KMS-11 (cell line): Measurements from ENCODE around the gene CASP14.
A peak's percentile ranks its signal among the peaks of the same experiment; 100 is the strongest.
"Not testable (repeated sequence)": the region's sequence is repeated elsewhere in the genome, so short reads cannot be mapped to it uniquely, and the experiment has no call there.

Experiments
- H2AFZ ChIP-seq: fragments of 200-600 bp; sonication (generic); 2 replicates; pipeline ENCODE4 v1.6.1; 2016; ENCODE audit warnings: antibody characterized with exemption, mixed run types, low read depth
- H3K27ac ChIP-seq: fragments of 200-600 bp; sonication (generic); 2 replicates; pipeline ENCODE4 v1.6.1; 2016; ENCODE audit warnings: mild to moderate bottlenecking, mixed run types
- H3K27me3 ChIP-seq: fragments of 200-600 bp; sonication (generic); 2 replicates; pipeline ENCODE4 v1.6.1; 2017; ENCODE audit warnings: mild to moderate bottlenecking, low read depth, mixed run types, moderate library complexity; ENCODE audit not compliant: insufficient read depth
- H3K36me3 ChIP-seq: fragments of 200-600 bp; sonication (generic); 2 replicates; pipeline ENCODE4 v1.6.1; 2017; ENCODE audit warnings: mild to moderate bottlenecking, mixed run types; ENCODE audit not compliant: insufficient read depth
- H3K4me1 ChIP-seq: fragments of 200-600 bp; sonication (generic); 2 replicates; pipeline ENCODE4 v1.6.1; 2016; ENCODE audit warnings: mild to moderate bottlenecking, low read depth, mixed run types; ENCODE audit not compliant: poor library complexity, severe bottlenecking
- H3K4me2 ChIP-seq: fragments of 200-600 bp; sonication (generic); 2 replicates; pipeline ENCODE4 v1.7.0; 2016; ENCODE audit warnings: mild to moderate bottlenecking, mixed run types
- H3K4me3 ChIP-seq: fragments of 200-600 bp; sonication (generic); IDR thresholded peaks from 2 replicates; pipeline ENCODE4 v1.6.1; 2017; ENCODE audit warnings: low read depth, low read length, mixed read lengths; ENCODE audit not compliant: insufficient read depth
- H3K79me2 ChIP-seq: fragments of 200-600 bp; sonication (generic); 2 replicates; pipeline ENCODE4 v1.6.1; 2016; ENCODE audit warnings: low read depth, mixed run types; ENCODE audit not compliant: insufficient read depth
- H3K9ac ChIP-seq: fragments of 200-600 bp; sonication (generic); 2 replicates; pipeline ENCODE4 v1.6.1; 2016; ENCODE audit warnings: mild to moderate bottlenecking, mixed run types
- H4K20me1 ChIP-seq: fragments of 200-600 bp; sonication (generic); 2 replicates; pipeline ENCODE4 v1.6.1; 2016; ENCODE audit warnings: mild to moderate bottlenecking, mixed run types; ENCODE audit not compliant: insufficient read depth
- TF ChIP-seq, protein P1 (sequence below): fragments of 200-600 bp; sonication (generic); conservative IDR thresholded peaks from 2 replicates; pipeline ENCODE4 v1.6.1; 2017; ENCODE audit warnings: low read depth, mild to moderate bottlenecking, antibody characterized with exemption, low read length, moderate library complexity, mixed read lengths

The CASP14 gene

DNA sequence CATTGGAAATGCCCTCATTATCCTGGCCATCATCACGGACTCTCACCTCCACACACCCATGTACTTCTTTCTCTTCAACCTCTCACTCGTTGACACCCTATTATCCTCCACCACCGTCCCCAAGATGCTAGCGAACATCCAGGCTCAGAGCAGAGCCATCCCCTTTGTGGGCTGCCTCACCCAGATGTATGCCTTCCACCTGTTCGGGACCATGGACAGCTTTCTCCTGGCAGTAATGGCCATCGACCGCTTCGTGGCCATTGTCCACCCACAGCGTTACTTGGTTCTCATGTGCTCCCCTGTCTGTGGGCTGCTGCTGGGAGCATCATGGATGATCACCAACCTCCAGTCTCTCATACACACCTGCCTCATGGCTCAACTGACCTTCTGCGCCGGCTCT, 37.9 kb downstream of the CASP14 start:
- no peak overlapping the region for H3K4me3 ChIP-seq

DNA sequence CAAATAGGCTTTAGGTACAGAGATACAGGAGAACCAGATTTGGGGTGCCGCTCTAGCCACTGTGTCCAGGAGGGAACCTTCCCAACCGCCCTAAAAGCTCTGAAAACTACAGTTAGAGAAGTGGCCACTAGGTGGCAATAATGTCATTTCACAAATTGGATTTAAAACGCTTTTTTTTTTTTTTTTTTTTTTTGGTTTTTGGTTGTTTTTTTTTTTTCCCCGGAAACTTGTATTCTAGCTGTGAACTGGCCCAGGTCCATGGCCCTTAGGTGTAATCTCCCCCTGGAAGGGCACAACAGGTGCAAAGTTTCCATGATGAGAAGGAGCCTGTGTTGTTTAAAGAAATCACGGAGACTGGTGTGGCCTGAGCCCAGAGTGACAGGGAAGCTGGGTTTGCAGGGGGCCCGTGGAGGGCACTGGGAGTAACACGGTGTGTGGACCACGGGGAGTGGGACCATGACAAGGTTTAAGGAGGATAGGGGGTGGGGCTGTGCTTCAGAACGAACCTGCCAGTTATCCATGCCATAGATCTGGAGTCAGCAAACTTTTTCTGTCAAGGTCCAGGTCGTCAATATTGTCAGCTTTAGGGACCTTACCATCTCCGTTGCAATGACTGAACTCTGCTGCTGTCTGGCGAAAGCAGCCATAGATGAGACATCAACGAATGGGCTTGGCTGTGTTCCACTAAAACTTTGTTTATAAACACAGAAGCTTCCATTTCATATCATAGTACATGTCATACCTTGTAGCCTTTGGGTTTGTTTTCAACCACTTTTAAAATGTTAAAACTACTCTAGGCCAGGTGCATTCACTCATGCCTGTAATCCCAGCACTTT, 42.9 kb downstream of the CASP14 start:
- Histone ChIP-seq H4K20me1 (no peaks in the 10 kb centered on the region), H3K27me3 (peaks cover 31% of the 10 kb centered on the region; the same call in 1 of the 2 replicates), H3K4me3 (no peak overlapping the region), H2AFZ (peak overlapping the region; percentile 24; the same call in 1 of the 2 replicates), H3K79me2 (no peaks in the 10 kb centered on the region), H3K9ac (no peak overlapping the region), H3K27ac (no peak overlapping the region), H3K4me1 (no peaks in the 10 kb centered on the region), H3K4me2 (no peak overlapping the region), H3K36me3 (no peaks in the 10 kb centered on the region)
- TF ChIP-seq, protein P1, sequence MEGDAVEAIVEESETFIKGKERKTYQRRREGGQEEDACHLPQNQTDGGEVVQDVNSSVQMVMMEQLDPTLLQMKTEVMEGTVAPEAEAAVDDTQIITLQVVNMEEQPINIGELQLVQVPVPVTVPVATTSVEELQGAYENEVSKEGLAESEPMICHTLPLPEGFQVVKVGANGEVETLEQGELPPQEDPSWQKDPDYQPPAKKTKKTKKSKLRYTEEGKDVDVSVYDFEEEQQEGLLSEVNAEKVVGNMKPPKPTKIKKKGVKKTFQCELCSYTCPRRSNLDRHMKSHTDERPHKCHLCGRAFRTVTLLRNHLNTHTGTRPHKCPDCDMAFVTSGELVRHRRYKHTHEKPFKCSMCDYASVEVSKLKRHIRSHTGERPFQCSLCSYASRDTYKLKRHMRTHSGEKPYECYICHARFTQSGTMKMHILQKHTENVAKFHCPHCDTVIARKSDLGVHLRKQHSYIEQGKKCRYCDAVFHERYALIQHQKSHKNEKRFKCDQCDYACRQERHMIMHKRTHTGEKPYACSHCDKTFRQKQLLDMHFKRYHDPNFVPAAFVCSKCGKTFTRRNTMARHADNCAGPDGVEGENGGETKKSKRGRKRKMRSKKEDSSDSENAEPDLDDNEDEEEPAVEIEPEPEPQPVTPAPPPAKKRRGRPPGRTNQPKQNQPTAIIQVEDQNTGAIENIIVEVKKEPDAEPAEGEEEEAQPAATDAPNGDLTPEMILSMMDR, result peak; percentile 75

More for the DNA sequence above, 37.9 kb downstream of the CASP14 start:
- no peak overlapping the region for H3K9ac ChIP-seq
- H3K36me3 ChIP-seq, result no peaks in the 10 kb centered on the region
- H4K20me1 ChIP-seq, result no peaks in the 10 kb centered on the region
- no peak overlapping the region for H3K4me2 ChIP-seq
- peaks cover 31% of the 10 kb centered on the region; the same call in 1 of the 2 replicates for H3K27me3 ChIP-seq
- H2AFZ ChIP-seq, result no peak overlapping the region
- H3K27ac ChIP-seq, result no peak overlapping the region
- TF ChIP-seq, protein P1, result no peak
- no peaks in the 10 kb centered on the region for H3K79me2 ChIP-seq
- no peaks in the 10 kb centered on the region for H3K4me1 ChIP-seq

DNA sequence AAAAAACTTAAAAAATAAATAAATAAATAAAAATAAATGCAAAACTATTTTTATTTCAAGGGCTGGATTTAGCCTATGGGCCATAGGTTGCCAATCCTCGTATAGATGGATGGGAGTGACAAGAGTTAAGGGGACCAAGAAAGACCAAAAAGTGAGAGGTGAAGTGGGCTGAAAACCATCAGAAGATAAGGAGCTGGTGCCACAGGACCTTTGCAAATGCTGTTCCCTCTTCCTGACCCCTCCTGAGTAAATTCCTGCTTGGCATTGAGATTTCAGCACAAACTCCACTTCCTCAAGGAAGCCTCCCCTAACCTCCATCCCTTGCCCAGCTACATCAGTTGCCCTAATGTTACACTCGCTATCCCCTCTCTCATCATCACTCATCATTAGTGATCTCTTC, 43.7 kb downstream of the CASP14 start:
- H3K36me3 ChIP-seq, result no peaks in the 10 kb centered on the region
- no peaks in the 10 kb centered on the region for H3K79me2 ChIP-seq
- no peak overlapping the region for H3K4me2 ChIP-seq
- H4K20me1 ChIP-seq, result no peaks in the 10 kb centered on the region
- H3K4me3 ChIP-seq, result no peak overlapping the region
- peaks cover 25% of the 10 kb centered on the region; the same call in 1 of the 2 replicates for H3K27me3 ChIP-seq
- H2AFZ ChIP-seq, result no peak overlapping the region
- TF ChIP-seq, protein P1, result no peak
- H3K9ac ChIP-seq, result no peak overlapping the region
- no peak overlapping the region for H3K27ac ChIP-seq
- no peaks in the 10 kb centered on the region for H3K4me1 ChIP-seq

DNA sequence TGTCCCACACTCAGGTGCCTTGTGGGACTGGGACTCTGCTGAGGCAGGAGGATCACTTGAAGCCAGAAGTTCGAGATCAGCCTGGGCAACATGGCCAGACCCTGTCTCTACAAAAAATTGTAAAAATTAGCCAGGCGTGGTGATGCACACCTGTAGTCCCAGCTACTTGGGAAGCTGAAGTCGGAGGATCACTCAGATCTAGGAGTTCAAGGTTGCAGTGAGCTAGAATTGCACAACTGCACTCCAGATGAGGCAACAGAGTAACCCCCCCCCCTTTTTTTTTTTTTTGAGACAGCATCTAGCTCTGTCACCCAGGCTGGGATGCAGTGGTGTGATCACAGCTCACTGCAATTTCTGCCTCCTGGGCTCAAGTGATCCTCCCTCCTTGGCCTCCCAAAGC, 46.9 kb downstream of the CASP14 start:
- TF ChIP-seq, protein P1, result no peak
- peaks cover 30% of the 10 kb centered on the region; the same call in 1 of the 2 replicates for H3K27me3 ChIP-seq
- no peaks in the 10 kb centered on the region for H3K4me1 ChIP-seq

DNA sequence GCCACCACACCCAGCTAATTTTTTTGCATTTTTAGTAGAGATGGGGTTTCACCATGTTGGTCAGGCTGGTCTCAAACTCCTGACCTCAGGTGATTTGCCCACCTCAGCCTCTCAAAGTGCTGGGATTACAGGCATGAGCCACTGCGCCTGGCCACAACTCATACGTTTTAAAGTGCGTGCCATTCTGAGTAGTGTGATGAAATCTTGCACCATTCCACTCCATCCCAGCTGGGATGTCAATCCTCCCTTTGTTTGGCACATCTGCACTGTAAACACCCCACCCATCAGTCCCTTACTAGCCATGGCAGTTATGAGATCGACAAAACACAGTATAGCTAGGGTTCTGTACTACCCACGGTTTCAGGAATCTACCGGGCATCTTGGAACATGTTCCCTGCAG, 48.7 kb downstream of the CASP14 start:
- not testable (repeated sequence) for H3K4me3 ChIP-seq, H3K9ac ChIP-seq, H3K79me2 ChIP-seq, H3K36me3 ChIP-seq, H2AFZ ChIP-seq, H3K4me2 ChIP-seq, H3K4me1 ChIP-seq, H3K27ac ChIP-seq, H4K20me1 ChIP-seq
- peaks cover 30% of the 10 kb centered on the region; the same call in 1 of the 2 replicates for H3K27me3 ChIP-seq

More for the DNA sequence above, 46.9 kb downstream of the CASP14 start:
- Histone ChIP-seq H3K36me3 (no peaks in the 10 kb centered on the region), H3K4me3 (no peak overlapping the region), H3K4me2 (no peak overlapping the region), H4K20me1 (no peaks in the 10 kb centered on the region), H3K79me2 (no peaks in the 10 kb centered on the region), H3K27ac (no peak overlapping the region), H3K9ac (no peak overlapping the region), H2AFZ (no peak overlapping the region)
